VCaP (cell line): ENCODE measurements around the gene TMEM129.
A peak's percentile ranks its signal among the peaks of the same experiment; 100 is the strongest.

Experiments used
- H3K27ac ChIP-seq: fragments of 450-650 bp; 2 replicates; pipeline ENCODE4 v1.5.1; 2017
- TF ChIP-seq, protein P1 (sequence below): fragments of 450-650 bp; conservative IDR thresholded peaks from 2 replicates; pipeline ENCODE4 v1.5.1; 2017; ENCODE audit warnings: mild to moderate bottlenecking, moderate library complexity

Gene TMEM129

DNA sequence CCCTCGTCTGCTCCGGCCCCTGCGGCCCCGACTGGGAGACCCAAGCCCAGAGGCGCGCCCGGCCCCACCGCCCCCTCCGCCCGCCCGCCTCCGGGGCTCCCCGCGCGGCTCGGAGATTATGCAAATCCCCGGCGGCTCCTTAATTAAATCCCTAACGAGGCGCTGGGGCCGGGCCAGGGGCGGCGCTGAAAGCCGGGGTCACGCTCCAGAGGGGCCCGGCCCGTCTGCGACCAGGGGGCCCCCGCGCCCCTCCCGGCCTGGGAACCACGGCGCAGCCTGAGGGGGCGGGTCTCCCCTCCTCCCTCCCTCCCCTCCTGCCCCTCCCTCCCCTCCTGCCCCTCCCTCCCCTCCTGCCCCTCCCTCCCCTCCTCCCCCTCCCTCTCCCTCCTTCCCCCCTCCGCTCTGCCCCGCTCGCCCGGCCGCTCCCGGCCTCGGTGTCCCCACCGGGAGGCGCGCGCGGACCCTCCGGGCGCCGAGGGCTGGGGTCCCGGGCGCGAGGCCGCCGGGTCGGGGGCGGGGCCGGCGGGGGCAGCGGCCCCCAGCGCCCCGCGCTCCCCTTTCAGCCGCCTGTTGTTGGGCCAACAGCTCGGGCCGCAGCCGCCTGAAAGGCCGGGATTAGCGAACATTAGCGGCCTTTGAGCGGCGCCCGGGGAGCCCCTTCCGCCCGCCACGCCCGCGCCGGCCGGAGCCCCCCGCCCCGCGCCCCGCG is 46.1 kb upstream of the TMEM129 start:
- peak overlapping the region; percentile 23; the same call in 1 of the 2 replicates for H3K27ac ChIP-seq
- TF ChIP-seq, protein P1, sequence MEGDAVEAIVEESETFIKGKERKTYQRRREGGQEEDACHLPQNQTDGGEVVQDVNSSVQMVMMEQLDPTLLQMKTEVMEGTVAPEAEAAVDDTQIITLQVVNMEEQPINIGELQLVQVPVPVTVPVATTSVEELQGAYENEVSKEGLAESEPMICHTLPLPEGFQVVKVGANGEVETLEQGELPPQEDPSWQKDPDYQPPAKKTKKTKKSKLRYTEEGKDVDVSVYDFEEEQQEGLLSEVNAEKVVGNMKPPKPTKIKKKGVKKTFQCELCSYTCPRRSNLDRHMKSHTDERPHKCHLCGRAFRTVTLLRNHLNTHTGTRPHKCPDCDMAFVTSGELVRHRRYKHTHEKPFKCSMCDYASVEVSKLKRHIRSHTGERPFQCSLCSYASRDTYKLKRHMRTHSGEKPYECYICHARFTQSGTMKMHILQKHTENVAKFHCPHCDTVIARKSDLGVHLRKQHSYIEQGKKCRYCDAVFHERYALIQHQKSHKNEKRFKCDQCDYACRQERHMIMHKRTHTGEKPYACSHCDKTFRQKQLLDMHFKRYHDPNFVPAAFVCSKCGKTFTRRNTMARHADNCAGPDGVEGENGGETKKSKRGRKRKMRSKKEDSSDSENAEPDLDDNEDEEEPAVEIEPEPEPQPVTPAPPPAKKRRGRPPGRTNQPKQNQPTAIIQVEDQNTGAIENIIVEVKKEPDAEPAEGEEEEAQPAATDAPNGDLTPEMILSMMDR: no peak

- TF ChIP-seq, protein P1: no peak
- no peak overlapping the region; the same call in 1 of the 2 replicates for H3K27ac ChIP-seq
These were observed 45.3 kb upstream of the TMEM129 start for GRCh38 chr4:1766106-1767060.

DNA sequence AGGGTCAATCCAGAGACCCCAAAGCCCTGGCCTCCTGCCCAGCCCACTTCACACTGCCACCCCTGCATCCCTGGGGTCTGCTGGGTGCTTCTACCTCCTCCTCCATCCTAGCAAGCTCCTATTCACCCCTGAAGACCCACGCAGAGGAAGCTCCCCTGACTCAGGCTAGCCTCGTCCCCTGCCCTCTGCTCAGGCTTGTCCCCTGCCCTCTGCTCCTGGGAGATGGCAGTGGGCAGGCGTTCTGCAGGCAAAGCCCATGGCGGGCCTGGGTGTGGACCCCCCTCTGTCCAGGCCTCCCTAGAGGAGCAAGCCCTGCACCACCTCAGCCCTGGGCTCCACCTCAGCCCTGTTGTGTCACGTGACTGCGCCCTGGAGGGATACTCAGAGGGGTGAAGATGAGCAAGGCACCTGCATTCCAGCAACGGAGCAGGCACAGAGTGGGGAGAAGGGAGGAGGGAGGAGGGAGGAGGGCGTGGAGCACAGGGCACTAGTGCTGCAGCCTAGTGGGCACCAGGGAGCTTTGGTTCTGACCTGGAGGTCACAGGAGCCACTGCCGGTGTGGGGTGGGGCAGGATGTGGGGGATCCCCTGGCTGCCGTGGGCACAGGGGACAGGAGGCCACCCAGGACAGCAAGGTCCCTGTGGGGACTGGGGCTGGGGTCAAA is 44.4 kb upstream of the TMEM129 start:
- no peak overlapping the region for H3K27ac ChIP-seq
- TF ChIP-seq, protein P1: no peak

DNA sequence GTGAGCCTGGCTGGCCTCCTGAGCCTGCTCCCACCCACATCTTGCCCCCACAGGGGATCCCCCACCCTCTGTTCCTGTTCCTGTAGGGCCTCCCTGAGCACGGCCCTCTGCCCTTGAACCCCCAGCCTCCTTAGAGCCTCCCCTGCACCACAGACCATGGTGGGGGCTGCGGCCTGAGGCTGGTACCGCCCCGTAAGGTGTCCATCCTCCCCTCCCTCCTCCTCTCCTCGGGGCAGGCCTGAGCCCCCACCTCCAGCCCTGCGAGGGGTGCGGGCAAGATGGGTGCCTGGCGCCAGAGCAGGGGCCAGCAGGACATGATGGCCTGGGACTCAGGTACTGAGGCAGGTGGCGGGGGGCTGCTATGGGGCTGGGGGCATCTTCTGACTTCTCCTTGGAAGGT is 43.5 kb upstream of the TMEM129 start:
- TF ChIP-seq, protein P1: no peak
- no peak overlapping the region for H3K27ac ChIP-seq

GRCh38 chr4:1763550-1764080 is 42.5 kb upstream of the TMEM129 start:
- no peak overlapping the region for H3K27ac ChIP-seq
- TF ChIP-seq, protein P1: no peak

DNA sequence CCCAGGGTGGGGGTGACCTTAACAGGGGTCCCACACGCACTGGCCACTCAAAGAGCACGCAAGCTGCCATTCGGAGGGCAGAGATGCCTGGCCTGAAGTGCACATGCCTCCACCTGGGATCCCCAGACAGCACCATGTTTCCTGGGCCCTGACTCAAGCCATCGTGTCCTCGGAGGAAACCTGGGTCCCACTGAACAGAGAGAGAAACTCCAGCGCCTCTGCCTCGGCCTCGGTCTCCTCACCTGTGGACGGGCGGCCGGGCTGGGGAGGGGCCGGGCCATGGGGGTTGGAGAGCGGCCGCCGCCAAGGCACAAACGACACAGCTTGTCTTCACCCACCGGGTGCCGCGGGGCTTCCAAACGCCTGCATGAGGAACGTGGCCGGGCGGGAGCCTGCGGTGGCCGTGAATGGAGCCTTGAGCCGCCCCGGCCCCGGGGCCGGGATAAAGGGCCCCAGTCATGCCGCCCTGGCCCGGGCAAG is 42.0 kb upstream of the TMEM129 start:
- H3K27ac ChIP-seq: no peak overlapping the region
- TF ChIP-seq, protein P1: no peak
